ENCODE data around the gene PHACTR2.
"Not testable (repeated sequence)": the region's sequence is repeated elsewhere in the genome, so short reads cannot be mapped to it uniquely, and the experiment has no call there.

PHACTR2 gene

DNA sequence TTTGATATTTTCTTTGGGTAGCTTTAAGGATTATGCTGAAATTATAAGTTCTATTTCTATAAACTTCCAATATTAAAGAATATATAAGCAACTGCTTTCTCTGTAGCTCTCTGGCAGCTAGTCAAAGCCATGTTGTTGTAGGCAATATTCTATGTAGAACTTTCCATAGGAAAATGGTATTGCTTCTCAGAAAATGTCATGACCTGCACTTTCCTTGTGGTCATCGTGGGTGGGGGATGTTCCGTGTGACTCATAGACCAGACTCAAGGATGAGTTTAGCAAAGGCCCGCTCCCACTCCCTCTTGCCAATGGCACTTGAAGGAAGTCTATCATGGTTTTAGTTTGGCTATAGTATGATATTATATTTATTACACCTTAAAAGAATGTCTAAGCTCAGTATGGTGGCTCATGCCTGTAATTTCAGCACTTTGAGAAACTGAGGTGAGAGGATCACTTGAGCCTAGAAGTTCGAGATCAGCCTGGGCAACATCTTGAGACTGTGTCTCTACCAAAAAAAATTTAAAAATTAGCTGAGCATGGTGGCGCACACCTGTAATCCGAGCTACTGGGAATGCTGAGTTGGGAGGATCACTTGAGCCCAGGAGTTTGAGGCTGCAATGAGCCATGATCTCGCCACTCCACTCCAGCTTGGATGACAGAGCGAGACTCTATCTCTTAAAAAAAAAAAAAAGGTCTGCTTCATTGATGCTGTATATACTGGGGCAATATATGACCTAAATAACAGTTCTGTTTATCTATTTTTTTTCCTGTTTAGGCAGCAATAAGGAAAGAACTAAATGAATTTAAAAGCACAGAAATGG, 128.7 kb downstream of the PHACTR2 start:
- peak; percentile 36 for DNase-seq (ENCODE audit: low read depth, low spot score)

GRCh38 chr6:143807103-143807772, 129.5 kb downstream of the PHACTR2 start:
- no peak for DNase-seq (ENCODE audit: low read depth, low spot score)

DNA sequence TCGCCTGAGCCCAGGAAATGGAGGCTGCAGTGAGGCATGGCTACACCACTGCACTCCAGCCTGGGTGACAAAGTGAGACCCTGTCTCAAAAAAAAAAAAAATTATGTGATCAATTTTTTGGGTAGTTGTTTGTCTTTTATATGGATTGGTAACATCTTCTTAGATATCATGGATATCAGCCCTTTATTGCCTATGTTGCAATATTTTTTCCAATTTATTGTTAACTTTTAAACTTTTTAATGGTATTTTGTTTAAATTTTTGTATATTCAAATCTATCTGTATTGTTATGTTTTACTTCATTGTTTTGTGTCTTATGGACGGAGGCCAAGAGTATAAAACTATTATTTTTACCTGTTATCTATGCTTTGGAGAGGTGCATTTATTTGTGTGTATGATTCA, 133.0 kb downstream of the PHACTR2 start:
- no peak for DNase-seq (ENCODE audit: low read depth, low spot score)

GRCh38 chr6:143811501-143812157, 133.9 kb downstream of the PHACTR2 start:
- no peak for DNase-seq (ENCODE audit: low read depth, low spot score)

- DNase-seq (ENCODE audit: low read depth, low spot score) = no peak
These were observed 139.9 kb downstream of the PHACTR2 start for GRCh38 chr6:143817621-143818020.

- no peak for DNase-seq (ENCODE audit: low read depth, low spot score)
These were observed 143.6 kb downstream of the PHACTR2 start for GRCh38 chr6:143821359-143821758.

DNA sequence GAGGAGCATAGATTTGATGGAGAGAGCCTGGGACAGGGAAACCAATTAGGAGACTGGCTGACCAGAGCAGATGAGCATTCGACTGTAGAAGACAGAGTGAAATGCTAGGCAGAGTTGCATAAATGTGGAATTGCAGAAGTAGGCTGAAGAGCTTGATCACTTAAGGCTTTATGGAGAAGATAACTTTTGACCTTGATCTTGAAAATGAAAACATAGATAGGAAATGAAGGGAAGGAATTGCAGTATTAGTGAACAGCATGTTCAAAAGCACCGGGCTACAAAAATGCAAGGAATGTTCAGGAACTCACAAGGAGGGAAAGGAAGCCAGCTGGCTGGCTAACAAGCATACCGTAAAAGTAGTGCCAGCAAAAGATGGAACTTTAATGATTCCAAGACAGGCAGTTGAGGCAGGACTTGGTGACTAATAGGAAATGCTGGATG, 144.8 kb downstream of the PHACTR2 start:
- no peak for DNase-seq (ENCODE audit: low read depth, low spot score)

- no peak for DNase-seq (ENCODE audit: low read depth, low spot score)
These were observed 145.8 kb downstream of the PHACTR2 start for GRCh38 chr6:143823548-143823947.

DNA sequence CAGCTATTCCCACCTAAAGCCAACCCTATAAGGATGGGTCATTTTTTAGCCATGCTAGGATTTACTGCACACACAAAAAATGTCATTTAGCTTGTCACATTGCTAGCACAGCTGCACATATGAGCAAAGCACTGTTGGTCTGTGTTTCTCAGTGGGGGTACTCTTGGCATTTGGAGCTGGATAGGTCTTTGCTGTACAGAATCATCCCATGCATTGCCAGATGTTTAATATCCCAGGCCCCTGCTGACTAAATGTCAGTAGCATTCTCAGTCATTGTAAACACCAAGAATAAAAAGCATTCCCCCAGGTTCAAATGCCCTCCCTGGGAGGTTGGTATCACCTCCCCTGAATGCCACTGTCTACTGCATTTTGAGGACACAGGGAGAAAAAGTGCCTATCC, 150.8 kb downstream of the PHACTR2 start:
- no peak for DNase-seq (ENCODE audit: low read depth, low spot score)

- no peak for DNase-seq (ENCODE audit: low read depth, low spot score)
These were observed 158.4 kb downstream of the PHACTR2 start for GRCh38 chr6:143836150-143836549.

DNA sequence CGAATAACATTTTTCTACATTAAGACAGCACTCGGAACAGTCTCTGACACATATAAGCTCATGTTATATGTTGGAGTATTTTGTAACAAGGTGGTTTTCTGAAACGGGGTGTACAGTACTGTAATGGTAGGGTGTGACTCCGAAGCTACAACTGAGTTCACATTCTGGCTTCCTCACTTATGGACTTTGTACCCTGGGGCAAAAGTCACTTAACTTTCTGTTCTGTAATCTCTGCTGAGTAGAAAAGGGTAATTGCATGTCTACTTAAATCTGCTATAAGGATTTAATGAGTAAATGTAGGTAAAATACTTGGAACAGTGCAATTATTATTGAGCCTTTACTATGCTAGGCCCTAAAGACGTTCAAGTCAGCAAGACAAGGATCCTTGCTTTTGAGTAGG, 160.6 kb downstream of the PHACTR2 start:
- DNase-seq (ENCODE audit: low read depth, low spot score) = no peak

DNA sequence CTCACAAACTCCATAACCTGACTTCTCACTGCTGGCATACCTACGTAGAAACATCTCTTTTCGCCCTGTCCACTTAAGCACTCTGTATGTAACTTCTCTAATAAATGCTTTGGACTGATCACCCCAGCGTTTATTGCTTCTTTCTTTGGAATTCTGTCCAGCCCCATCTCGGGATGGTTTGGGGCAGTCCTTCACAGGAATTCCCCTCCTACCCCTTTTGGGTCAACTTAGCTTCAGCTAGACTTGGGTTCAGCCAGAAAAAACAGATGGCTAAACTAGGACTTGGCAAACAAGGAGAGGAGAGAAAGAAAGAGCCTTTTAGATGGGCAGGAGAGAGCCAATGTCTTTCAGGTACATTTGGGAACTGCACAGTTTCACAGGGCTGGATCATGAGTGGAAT, 161.4 kb downstream of the PHACTR2 start:
- no peak for DNase-seq (ENCODE audit: low read depth, low spot score)

- no peak for DNase-seq (ENCODE audit: low read depth, low spot score)
These were observed 163.0 kb downstream of the PHACTR2 start for GRCh38 chr6:143840595-143841265.

DNA sequence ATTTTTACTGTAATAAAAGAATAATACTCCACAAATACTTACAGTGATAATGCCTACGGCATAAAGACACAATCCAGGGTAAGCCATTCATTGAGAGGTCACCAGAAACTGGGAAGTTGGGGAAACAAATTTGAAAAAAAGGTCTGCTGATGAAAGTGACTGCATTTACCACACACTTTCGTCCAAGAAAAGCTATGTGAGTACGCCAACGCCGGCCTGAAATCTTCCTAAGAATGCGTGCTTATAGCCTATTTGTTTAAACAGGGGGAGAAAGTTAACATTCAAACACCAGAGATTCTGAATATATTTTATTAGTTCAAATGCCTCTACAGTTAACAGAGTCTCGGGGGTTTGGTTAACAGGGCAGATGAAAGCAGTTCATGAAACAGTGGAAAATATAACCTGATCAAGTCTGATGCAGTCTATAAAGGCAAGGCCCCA, 164.7 kb downstream of the PHACTR2 start:
- DNase-seq (ENCODE audit: low read depth, low spot score) = no peak

DNA sequence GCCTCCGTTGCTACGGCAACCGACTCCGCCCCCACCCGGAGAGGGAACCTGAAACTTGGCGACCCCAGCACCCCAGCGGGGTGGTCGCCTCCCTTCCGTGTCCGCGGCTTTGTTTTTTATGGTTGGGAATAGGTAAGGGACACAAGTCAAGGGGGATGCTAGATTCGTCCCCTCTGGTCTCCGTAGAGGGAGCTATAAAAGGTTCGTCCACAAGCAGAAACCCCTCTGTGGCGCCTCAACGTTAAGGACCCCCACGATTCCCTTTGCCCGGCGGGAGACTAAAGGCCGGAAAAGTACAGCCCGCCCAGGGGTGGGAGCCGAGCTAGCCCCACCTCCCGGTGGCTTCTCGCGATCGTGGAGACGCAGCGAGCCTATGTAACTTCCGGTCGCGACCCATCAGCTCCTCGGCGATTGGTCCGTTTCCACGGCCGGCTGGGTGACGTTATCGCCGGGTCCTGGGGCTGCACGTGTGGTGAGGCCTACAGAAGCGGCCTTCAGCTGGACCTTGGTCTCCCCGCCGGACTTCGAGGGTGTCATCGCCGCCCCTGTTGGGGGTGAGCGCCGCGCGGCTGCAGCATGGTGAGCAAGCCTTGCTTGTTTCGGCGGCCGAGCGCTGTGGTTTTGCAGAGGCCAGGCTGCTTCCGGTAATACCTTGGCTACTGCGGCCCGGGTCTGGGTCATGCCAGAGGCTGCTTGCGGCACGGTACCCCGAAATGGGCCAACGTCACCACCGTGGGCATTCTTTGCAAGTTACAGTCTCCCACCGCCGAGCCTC, 165.3 kb downstream of the PHACTR2 start, which contains the start of gene LTV1:
TSS of gene LTV1 (plus strand) at position 437 of the 775 bp plus-strand sequence. CDS start at position 577, 140 bp downstream.
- peak; percentile 92 for DNase-seq (ENCODE audit: low read depth, low spot score)

GRCh38 chr6:143843677-143843999, 165.9 kb downstream of the PHACTR2 start:
- no peak for DNase-seq (ENCODE audit: low read depth, low spot score)

DNA sequence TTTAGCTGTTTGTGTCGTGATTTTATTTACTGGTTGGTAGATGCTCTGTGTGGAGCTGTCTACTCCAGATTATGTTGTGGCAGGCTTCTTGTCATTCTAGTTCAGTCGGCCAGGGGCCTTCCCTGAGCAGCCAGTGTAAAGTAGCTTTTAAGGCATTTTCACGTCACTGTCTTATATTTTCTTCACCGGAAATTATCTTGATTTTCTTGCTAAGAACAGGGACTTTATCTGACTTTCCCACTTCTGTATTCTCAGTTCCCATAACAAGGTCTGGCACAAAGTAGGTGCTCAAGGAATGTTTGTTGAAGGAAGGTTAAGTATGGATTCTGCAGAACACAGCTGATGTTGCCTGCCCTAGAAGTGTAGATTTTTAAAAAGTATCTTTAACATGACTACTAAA, 166.2 kb downstream of the PHACTR2 start:
- no peak for DNase-seq (ENCODE audit: low read depth, low spot score)

- DNase-seq (ENCODE audit: low read depth, low spot score) = no peak
These were observed 167.3 kb downstream of the PHACTR2 start for GRCh38 chr6:143845033-143845432.

DNA sequence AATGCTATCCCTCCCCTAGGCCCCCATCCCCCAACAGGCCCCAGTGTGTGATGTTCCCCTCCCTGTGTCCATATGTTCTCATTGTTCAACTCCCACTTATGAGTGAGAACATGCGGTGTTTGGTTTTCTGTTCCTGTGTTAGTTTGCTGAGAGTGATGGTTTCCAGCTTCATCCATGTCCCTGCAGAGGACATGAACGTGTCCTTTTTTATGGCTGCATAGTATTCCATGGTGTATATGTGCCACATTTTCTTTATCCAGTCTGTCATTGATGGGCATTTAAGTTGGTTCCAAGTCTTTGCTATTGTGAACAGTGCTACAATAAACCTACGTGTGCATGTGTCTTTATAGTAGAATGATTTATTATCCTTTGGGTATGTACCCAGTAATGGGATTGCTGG, 173.9 kb downstream of the PHACTR2 start:
- DNase-seq (ENCODE audit: low read depth, low spot score) = not testable (repeated sequence)

DNA sequence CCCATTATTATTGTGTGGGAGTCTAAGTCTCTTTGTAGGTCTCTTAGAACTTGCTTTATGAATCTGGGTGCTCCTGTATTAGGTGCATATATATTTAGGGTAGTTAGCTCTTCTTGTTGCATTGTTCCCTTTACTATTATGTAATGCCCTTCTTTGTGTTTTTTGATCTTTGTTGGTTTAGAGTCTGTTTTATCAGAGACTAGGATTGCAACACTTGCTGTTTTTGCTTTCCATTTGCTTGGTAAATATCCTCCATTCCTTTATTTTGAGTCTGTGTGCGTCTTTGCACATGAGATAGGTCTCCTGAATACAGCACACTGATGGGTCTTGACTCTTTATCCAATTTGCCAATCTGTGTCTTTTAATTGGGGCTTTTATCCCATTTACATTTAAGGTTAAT, 177.3 kb downstream of the PHACTR2 start:
- not testable (repeated sequence) for DNase-seq (ENCODE audit: low read depth, low spot score)

DNA sequence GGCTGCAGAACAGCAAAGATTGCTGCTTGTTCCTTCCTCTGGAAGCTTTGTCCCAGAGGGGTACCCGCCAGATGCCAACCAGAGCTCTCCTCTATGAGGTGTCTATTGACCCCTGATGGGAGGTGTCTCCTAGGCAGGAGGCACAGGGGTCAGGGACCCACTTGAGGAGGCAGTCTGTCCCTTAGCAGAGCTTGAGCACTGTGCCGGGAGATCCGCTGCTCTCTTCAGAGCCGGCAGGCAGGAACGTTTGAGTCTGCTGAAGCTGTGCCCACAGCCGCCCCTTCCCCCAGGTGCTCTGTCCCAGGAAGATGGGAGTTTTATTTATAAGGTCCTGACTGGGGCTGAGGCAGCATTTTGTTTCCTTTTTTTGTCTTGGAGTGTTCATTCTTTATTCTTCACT, 179.0 kb downstream of the PHACTR2 start:
- not testable (repeated sequence) for DNase-seq (ENCODE audit: low read depth, low spot score)

Measured in smooth muscle cell of the brain vasculature (primary cell).